HEK293 (cell line): ENCODE data around the gene TUBB2A.

Experiments
- CTCF ChIP-seq: fragments of 450-650 bp; formaldehyde crosslinking; IDR thresholded peaks from 2 replicates; pipeline ENCODE4 v1.5.1; 2016; ENCODE audit warnings: missing biosample characterization, missing genetic modification characterization
- ZNF423 ChIP-seq: fragments of 450-650 bp; formaldehyde crosslinking; IDR thresholded peaks from 2 replicates; pipeline ENCODE4 v1.5.1; 2016; ENCODE audit warnings: missing biosample characterization, missing genetic modification characterization
- ZNF449 ChIP-seq: fragments of 450-650 bp; formaldehyde crosslinking; IDR thresholded peaks from 2 replicates; pipeline ENCODE4 v1.5.1; 2017; ENCODE audit warnings: missing biosample characterization, mild to moderate bottlenecking, missing genetic modification characterization, moderate library complexity
- ZNF548 ChIP-seq: fragments of 450-650 bp; formaldehyde crosslinking; IDR thresholded peaks from 2 replicates; pipeline ENCODE4 v1.5.1; 2016; ENCODE audit warnings: missing biosample characterization, missing genetic modification characterization
- TF ChIP-seq, protein P1 (sequence below): IDR thresholded peaks from 2 replicates; pipeline ENCODE4 v1.6.1; 2011; ENCODE audit warnings: mild to moderate bottlenecking, low read depth, low read length, borderline replicate concordance

- TF ChIP-seq ZNF548 (tag by site-specific recombination) (no peak), ZNF423 (no peak), CTCF (tag by site-specific recombination) (no peak), ZNF449 (tag by site-specific recombination) (no peak)
- TF ChIP-seq, protein P1, sequence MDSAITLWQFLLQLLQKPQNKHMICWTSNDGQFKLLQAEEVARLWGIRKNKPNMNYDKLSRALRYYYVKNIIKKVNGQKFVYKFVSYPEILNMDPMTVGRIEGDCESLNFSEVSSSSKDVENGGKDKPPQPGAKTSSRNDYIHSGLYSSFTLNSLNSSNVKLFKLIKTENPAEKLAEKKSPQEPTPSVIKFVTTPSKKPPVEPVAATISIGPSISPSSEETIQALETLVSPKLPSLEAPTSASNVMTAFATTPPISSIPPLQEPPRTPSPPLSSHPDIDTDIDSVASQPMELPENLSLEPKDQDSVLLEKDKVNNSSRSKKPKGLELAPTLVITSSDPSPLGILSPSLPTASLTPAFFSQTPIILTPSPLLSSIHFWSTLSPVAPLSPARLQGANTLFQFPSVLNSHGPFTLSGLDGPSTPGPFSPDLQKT: no peak
Measured at GRCh38 chr6:3138341-3138740, 19.0 kb downstream of the TUBB2A start.
